ENCODE results near the gene MVP.

GRCh38 chr16:29791845-29792807, 28.1 kb upstream of the MVP start:
- TF ChIP-seq POLR2A (IDR thresholded peaks at IDR 0.05; ENCODE audit: low read depth): no peak
- no peak for TF ChIP-seq CTCF (IDR thresholded peaks at IDR 0.05)
- no peak for TF ChIP-seq EP300 (IDR thresholded peaks at IDR 0.05)
